ENCODE data around the gene CNTNAP3.
"Not testable (repeated sequence)": the region's sequence is repeated elsewhere in the genome, so short reads cannot be mapped to it uniquely, and the experiment has no call there.

Gene CNTNAP3

GRCh38 chr9:39287980-39288379 is at the start of gene CNTNAP3:
Gene CNTNAP3, minus strand, starts transcription at chr9:39288167. Its CDS starts 103 bp downstream, at chr9:39288064.
- DNase-seq: not testable (repeated sequence)

GRCh38 chr9:39279995-39280394 is 8.0 kb downstream of the CNTNAP3 start:
- DNase-seq: not testable (repeated sequence)

DNA sequence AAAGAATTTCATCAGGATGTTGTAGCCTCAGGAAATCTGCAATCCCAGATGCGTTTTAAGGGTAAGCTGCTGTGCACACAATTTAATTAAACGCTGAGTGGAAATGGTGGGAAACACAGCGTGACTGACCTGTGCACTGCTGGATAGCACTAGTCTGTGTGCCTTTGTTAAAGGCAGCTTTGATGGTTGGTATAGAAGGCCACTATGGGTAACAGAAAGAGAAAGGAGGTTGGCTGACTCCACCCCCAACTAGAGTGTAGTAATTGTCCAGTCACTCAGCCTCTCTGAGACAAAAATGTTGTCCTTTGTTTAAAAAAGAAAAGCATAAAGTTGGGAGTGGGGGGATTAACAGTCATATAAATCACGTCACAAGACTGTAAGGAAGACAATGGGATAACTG is 45.5 kb downstream of the CNTNAP3 start:
- DNase-seq: not testable (repeated sequence)

GRCh38 chr9:39232130-39232991 is 55.6 kb downstream of the CNTNAP3 start:
- not testable (repeated sequence) for DNase-seq

DNA sequence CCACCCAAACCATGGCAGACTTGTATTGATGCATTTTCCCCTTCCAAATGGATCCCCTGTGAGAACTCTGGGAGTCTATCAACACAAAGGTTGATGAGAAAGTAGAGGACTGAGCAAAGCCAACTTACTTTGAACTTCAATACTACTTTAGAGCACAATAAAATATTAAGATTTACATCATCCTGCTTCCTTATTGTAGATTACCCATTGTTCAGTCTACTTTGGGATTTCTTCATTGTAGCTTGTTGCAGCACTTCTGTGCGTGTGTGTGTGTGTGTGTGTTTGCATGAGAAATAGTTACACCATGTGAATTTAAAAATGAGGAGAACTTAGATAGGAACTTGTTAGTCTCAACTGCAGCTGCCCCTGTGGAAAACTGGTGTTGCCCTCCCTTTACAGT is 72.0 kb downstream of the CNTNAP3 start:
- DNase-seq: not testable (repeated sequence)

DNA sequence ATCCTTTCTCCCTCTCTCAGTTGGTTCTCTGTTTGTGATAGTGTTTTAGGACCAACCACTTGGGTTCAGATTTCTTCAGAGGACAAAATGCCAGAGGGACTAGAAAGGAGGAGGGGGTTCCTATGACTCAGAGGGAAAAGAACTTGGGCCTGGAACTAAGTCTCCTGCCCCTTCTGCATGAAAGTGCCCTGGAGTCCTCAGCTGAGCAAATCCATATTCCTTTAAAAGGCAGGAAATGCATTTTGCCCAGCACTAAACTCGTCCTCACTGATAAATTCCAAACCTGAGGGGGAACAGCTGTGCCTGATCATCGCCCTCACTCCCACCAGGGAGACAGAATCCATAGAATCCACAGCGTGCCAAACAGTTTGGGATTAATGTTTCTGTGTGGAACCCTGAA is 78.2 kb downstream of the CNTNAP3 start:
- DNase-seq: not testable (repeated sequence)

GRCh38 chr9:39206643-39207042 is 81.3 kb downstream of the CNTNAP3 start:
- not testable (repeated sequence) for DNase-seq

- not testable (repeated sequence) for DNase-seq
Measured at GRCh38 chr9:39205842-39206241, 82.1 kb downstream of the CNTNAP3 start.

DNA sequence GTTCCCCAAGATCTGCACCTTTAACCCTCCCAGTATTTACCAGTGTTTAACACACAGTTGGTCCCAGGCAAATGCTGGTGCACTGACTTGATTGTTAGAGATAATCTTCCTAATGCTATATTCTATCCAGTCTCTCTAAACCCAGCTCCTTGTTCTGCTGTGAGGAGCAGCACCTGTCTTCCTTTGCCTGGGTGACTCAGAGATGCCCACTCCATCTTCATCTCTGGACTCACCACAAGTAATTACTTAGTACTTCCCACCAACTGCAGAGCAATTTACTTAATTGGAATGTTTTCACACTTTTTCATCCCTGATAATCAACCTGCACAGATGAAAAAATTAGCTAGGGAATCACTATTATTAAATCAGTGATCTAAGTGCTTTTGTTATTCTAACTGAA is 87.6 kb downstream of the CNTNAP3 start:
- not testable (repeated sequence) for DNase-seq

DNA sequence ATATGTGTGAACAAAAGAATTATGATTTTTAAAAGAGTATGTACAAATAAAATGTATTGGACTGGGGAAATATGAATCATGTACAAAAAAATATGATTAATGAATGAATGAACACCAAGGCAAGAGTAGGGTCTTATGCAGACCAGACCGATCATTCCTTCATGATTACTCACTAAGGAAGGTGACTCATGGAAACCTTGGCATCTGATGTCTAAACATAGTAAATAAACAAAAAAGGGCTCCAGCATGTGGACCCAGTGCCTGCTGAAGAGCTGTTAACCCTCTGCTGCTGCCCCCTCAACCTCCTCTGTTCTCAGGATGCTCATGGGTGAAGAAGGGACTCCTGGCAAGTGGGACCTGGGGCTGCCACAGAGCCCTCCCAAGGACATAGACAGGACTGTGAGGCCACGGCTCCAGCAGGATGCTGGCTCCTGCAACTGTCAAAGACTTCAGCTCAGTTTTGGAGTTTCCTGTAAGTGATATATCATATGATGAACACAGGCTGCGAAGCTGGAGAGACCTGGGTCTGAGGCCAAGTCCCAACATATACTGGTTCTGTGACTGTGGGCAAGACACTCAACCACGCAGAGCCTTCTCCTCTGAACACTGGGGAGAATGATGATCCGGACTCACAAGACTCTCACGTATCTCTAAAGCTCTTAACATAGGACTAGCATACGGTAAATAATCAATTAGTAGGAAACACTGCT is 89.8 kb downstream of the CNTNAP3 start:
- not testable (repeated sequence) for DNase-seq

- not testable (repeated sequence) for DNase-seq
Measured at GRCh38 chr9:39171370-39171769, 116.6 kb downstream of the CNTNAP3 start.

DNA sequence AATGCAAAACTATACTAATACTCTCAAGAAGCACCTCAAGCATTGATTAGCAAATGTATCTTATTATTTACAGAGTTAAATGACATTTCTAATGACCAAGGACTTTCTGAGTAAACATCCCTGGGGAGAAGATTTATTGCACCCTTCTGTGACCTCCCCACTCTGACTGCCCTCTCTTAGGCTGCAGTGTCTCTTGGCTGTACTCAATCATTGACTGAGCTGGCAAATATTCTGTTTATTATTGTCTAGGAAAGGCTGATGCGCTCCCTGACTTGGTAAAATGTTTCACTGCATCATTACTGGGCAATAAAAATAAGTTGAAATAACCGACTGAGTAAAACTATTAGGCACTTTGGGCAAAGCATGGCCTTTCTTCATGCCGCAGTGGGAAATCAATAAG is 130.3 kb downstream of the CNTNAP3 start:
- DNase-seq: not testable (repeated sequence)

GRCh38 chr9:39132826-39133552 is 155.0 kb downstream of the CNTNAP3 start:
- not testable (repeated sequence) for DNase-seq

- not testable (repeated sequence) for DNase-seq
Measured at GRCh38 chr9:39121401-39121800, 166.6 kb downstream of the CNTNAP3 start.

GRCh38 chr9:39111746-39112145 is 176.2 kb downstream of the CNTNAP3 start:
- not testable (repeated sequence) for DNase-seq

DNA sequence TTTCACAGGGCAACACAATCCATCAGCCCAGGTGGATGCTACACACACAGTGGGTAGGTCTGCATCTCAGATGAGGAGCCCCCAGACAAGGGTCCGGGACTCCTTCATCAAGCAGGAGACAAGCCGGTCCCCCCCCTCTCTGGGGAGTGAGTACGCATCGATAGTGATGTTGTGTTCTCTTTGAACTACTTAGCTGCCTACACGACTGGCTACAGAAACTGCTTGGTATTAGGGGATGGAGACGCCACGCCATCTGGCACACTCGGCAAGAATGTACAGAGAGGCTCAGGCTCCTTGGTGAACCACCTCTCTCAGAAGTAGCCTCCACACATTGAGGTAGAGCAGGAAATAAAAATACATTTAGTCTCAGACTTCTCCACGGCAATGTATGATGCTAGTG is 179.8 kb downstream of the CNTNAP3 start:
- no peak for DNase-seq

DNA sequence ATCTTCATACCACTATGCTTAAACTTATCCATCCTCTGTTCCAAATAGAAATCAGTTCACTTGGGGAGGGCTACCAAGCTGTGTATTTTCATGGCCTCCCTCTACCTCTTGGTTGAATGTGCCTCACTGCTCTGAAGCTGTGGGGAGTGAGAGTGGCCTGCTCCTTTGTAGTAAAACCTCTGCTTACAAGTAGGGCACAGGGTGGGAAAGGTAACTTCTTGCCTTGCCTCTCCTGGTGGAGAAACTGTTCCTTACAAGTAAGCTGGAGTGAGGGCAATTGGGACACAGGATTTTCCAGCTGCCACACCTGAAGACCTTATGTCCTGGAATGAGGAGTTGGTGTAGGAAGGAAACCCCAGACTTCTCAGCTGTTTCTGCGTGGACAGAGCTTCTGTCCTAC is 190.8 kb downstream of the CNTNAP3 start:
- not testable (repeated sequence) for DNase-seq

GRCh38 chr9:39085311-39085710 is 202.7 kb downstream of the CNTNAP3 start:
- DNase-seq: not testable (repeated sequence)

DNA sequence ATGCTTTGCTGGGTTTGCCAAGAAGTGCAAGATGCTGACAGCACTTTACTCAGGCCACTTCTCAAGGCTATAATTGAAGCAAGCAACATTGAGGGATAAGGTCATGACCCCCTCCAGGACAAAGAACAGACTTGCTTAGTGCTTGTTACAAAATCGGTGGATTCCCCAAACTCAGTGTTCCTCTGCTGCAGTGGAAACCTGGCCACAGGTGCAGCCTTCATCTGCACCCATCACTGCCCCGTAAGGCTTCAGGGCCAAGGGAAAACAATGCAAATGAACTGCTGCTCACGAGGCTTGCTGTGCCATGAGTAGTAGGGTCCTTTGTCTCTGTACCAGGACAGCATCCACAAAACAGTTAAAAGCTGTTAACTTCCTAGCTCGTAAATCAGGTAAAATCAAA is 205.4 kb downstream of the CNTNAP3 start:
- not testable (repeated sequence) for DNase-seq

DNA sequence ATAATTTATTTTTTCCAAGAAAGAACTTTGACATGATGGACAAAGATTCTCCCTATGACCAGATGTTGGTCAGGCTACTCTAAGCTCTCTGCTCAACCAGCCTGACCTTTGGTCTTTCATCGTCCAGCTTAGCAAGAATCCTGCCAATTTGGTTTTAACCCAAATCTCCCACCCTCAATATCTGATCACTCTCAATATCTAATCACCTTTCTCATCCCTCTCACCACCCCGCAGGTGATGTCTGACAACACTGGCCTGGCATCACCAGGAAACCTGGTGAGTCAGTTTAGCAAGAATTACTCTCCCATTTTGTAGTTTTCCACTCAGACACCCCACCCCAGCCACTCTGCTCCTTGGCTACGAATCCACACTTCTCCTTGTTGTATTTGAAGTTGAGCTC is 207.9 kb downstream of the CNTNAP3 start:
- DNase-seq: not testable (repeated sequence)

DNA sequence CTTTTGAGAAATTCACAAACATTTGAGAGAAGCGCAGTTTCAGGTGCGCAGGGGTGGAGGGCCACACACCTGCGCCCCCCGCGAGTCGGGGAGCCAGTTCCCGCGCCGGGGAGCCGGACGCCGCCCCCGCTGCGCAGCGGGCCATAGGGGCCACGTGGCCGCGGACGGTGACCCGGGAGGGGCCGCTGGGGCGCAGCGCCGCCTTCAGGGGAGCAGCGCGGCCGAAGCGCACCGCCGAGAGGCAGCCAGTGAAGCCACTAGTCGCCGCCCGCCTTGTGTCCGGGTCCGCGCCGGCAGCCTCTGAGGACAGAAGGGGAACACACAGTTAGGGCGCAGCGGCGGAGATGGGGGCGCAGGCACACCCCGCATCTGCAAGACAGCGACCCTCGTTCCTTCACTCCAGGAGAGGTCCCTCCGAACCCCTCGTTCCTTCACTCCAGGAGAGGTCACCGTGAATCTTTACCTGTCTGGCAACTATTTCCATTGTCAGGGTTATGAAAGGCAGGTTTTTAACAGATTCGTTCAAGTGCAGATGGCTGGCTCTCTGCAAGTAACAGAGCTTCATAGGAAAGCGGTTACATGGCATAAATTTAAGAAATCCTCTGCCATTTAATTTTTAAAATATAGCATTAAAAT is 209.2 kb downstream of the CNTNAP3 start:
- DNase-seq: not testable (repeated sequence)

DNA sequence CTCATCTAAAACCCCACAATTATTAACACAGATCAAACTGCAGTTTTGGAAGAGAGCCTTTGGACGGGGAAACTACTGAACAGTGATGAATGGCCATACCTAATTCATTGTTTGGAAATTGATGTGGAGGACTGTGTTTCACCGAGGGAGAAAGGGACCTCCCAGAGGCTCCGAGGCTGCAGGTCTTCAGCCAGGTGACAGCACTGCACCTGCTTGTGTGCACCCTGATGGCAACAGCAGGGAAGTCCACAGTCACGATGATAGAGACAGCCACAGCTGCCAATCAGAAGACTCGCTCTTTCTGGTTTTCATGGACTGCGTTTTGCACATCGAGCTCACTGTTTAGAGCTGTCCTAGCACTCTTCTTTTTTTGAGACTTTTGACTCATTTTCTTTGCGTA is 214.4 kb downstream of the CNTNAP3 start:
- not testable (repeated sequence) for DNase-seq

DNA sequence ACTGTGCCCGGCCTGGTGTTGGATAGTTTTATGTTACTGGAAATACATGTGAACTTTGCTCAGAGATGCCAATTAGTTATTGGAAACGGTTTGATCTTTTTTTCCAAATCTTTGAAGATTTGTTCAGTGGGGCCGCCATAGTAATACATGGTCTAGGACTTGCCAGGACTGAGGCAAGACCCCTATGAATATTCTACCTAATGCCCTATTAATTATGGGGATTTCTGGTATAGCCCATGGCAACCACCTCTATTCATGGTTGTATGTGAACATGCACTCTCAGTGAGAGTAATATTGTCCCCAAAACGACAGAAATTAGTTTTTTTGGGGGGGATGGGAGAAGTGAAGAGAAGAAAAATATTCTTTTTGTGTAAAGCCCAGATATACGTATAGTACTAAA is 220.3 kb downstream of the CNTNAP3 start:
- DNase-seq: not testable (repeated sequence)

Measured in inflammatory macrophage treated with lipopolysaccharide for 4 hours (primary cell).